Activated CD4-positive, alpha-beta T cell treated with anti-CD3 and anti-CD28 coated beads for 1 hour (primary cell): ENCODE measurements around the gene TOR1A.
"Not testable (repeated sequence)": the region's sequence is repeated elsewhere in the genome, so short reads cannot be mapped to it uniquely, and the experiment has no call there.

ENCODE experiments used
- DNase-seq: peaks from one replicate; pipeline ENCODE4 v3.0.0-alpha.2; 2020

Gene TOR1A

DNA sequence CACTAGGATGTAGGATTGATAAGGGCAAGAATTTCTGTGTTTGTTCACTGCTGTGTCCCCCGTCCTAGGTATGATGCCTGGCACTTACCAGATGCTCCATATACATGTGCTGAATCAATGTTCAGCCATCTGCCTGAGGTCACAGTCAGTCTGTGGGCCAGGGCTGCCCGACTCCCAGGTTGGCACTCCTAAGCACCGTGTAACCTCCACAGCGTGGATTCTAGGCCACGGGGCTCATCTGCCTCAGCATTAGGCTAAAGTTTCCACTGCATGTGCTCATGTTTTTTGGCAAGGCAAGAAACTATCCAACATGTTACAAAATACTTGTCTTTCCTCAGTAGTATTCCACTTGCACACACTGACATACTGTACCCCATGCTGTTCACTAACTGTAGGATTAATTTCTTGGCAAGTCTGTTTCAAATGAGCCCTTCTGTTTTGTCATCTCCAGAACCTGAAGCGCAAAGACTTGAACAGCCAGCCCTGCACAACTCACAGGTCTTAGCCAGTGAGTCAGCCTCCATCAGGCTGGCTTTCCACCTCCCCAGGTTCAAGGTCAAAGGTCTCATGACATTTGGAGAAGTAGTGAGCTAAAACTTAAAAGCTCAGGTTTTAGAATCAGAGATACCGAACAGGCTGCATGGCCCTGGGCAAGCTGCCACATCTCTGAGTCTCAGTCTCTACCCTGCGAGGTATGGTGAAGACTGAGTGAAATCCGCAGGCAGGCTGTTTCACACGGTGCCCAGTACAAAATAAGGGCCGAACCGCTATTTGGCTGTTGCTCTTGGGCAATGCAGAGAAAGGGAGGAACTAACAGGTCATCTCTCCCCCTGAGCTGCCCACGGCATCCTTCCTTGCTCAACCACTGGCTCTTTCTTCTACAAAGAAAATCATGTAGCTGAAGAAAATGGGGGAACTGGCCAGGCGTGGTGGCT, 7.2 kb downstream of the TOR1A start:
- DNase-seq = no peak

- DNase-seq = no peak
Observed at GRCh38 chr9:129815278-129815677, 8.7 kb downstream of the TOR1A start.

DNA sequence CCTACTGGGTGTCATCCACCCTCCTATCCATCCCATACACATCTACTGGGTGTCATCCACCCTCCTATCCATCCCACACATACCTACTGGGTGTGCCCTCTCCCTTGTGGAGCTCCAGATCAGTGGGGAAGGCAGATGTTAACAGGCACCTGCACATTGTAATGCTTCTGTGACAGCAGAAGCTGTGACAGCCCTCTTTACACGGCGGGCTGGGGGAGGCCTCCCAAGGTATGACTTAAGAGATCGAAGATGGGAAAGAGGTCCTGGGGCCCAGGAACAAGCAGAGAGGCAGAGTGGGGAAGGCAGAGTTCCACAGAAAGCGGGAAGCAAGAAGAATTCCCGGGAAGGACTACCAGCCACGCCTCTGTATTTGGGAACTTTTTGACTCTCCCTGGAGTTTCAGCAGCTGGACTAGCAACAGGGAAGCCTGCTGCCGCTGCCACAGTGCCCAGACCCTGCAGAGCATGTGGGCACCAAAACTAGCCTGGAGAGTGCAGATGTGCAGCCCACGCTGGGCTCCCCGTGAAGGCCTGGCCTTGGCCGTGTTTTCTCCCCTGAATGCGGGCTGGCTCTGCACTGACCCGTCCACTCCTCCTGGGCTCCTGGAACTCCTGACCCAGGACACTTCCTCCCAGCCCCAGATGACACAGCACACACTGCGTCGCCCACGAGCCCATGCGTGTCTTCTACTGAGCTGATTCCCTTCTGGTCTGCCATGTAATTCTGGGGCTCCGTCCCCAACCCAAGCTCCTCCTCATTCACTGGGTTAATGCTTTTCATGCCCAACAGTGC, 9.3 kb downstream of the TOR1A start:
- DNase-seq = no peak

DNA sequence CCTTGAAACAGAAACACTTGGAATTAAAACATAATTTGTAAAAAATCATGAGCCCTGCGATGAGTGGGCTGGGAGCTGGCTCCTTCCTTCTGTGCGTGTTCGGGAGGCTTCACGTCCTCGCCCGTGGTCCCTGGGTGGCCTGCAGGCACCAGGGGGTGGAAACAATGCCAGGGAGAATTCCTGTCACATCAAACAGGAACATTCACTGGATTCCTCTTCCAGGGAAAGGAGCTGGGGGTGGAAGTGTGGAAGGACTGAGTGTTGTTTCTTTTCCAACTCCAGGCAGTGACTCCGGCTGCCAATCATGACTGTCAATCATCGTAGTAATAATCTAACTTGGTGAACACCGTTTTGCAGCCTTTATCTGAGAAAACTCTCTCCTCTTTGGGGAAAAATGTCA, 10.3 kb downstream of the TOR1A start:
- no peak for DNase-seq

GRCh38 chr9:129812385-129812784, 11.6 kb downstream of the TOR1A start:
- DNase-seq = no peak

GRCh38 chr9:129811967-129812363, 12.0 kb downstream of the TOR1A start:
- no peak for DNase-seq

- DNase-seq = no peak
Observed at GRCh38 chr9:129810788-129811187, 13.1 kb downstream of the TOR1A start.

- no peak for DNase-seq
Observed at GRCh38 chr9:129810116-129810515, 13.8 kb downstream of the TOR1A start.

DNA sequence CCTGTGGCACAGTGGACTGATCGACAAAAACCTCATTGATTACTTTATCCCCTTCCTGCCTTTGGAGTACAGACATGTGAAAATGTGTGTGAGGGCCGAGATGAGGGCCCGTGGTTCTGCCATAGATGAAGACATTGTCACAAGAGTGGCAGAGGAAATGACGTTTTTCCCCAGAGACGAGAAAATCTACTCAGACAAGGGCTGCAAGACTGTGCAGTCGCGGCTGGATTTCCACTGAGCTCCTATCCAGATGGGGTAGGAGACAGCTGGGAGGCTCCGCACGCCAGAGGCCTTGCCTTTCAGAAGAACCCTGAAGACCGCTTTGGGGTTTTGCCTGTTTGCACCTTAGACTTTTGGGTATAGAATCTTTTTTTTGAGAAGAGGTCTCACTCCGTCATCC, 14.6 kb downstream of the TOR1A start:
- no peak for DNase-seq

- DNase-seq = no peak
Observed at GRCh38 chr9:129806061-129806460, 17.9 kb downstream of the TOR1A start.

- DNase-seq = no peak
Observed at GRCh38 chr9:129803676-129804060, 20.3 kb downstream of the TOR1A start.

DNA sequence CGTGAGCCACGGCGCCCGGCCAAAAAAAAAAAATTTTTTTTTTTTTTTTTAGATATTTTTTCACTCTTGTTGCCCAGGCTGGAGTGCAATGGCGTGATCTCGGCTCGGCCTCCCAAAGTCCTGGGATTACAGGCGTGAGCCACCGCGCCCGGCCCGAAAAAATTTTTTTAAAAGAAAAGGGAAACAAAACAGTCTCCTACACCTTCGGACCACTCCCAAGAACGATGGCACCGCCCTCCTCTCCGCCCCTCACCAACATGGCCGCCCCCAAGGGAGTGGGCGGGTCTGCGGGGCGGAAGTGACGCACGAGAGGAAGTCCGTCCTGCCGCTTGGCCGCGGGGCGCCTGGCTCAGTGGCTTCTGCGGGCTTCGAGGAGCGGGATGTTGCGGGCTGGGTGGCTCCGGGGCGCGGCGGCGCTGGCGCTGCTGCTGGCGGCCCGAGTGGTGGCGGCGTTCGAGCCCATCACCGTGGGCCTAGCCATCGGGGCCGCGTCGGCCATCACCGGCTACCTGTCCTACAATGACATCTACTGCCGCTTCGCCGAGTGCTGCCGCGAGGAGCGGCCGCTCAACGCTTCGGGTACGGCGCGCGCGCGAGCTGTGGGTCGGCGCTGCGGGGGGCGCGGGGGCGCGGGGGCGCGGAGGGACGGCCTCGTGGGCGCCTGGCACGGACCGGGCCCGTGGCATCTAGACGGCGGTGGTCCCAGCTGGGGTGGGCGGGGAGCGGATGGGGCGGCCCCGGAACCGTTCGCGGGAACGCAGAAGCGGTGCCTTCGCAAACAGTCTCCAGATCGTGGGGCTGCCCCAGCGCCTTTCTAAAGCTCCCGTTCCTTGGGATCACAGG, 20.9 kb downstream of the TOR1A start, which contains the start of gene TOR1B:
Gene TOR1B (plus strand): TSS at position 352 of the 843 bp plus-strand sequence. CDS start 29 bp downstream, at position 381.
- peak; percentile 92 for DNase-seq

GRCh38 chr9:129801504-129801903, 22.4 kb downstream of the TOR1A start:
- no peak for DNase-seq

DNA sequence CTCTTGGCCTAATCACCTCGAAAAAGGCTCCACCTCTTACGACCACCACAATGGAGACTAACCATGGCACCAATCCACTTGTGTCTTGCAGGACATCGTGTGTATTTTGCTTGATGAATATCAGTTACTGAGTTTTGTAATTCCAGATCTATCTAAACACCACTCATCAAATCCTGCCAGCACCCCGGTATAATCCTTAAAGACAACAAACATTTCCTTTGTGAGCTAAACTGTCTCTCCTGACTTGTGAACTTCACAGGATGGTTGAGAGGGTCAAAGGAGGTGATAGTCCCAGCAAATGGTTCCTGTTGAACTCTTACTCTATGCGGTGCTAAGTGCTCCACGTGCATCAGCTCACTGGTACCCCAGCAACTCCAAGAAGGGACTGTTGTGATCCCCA, 25.0 kb downstream of the TOR1A start:
- no peak for DNase-seq

DNA sequence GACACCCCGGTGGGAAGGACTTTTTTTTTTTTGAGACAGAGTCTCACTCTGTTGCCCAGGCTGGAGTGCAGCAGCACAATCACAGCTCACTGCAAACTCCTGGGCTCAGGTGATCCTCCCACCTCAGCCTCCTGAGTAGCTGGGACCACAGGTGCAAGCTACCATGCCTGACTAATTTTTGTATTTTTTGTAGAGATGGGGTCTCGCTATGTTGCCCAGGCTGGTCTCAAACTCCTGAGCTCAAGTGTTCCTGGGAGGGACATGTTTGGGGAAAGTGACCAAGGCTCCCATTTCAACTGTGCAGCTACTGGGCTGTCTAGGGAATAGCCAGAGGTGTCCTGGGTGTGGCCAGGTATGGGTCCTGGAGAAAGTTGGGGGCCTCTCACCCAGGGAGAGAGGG, 27.9 kb downstream of the TOR1A start:
- DNase-seq = not testable (repeated sequence)

DNA sequence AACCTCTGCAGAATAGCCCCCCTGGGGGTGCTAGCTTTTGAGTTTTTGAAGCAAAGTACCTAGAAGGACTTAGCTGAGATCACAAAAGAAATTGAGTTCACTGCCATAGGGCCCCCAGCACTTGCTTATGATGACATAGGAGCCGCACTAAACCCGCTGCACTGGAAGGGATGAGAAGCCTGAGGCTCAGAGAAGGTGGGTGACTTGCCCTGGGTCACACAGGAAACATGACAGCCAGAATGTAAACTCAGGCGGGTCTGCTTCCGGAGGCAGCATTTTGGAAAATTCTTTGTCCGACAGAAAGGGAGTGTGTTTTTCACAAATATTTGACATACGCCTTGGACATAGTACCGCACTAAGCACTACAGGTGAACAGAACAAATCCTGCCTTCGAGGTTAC, 29.4 kb downstream of the TOR1A start:
- DNase-seq = no peak

DNA sequence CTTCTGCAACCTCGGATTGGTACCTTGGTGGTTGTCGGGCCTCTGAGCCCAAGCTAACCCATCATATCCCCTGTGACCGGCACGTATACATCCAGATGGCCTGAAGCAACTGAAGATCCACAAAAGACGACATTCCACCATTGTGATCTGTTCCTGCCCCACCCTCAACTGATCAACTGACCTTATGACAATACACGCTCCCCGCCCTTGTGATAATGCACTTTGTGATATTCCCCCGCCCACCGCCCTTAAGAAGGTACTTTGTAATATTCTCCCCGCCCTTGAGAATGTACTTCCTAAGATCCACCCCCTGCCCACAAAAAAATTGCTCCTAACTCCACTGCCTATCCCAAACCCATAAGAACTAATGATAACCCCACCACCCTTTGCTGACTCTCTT, 37.5 kb downstream of the TOR1A start:
- DNase-seq = no peak

DNA sequence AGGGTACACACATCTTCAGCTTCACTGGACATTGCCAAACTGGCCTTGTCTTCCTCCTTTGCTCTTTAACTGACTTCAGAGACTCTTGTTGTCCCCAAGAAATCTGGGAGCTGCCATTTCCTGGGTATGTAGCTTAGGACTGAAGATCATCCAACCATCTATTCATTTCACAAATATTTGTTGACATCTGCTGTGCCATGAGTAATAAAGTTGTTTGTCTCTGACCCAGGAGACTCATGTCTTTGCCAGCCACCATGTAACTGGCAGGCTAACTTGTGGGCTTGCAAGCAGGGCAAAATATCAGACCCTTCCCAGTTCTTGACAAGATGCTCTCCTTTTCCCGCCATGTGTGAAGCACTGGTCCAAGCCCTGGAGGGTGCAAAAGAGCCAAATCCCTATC, 38.1 kb downstream of the TOR1A start:
- DNase-seq = no peak

DNA sequence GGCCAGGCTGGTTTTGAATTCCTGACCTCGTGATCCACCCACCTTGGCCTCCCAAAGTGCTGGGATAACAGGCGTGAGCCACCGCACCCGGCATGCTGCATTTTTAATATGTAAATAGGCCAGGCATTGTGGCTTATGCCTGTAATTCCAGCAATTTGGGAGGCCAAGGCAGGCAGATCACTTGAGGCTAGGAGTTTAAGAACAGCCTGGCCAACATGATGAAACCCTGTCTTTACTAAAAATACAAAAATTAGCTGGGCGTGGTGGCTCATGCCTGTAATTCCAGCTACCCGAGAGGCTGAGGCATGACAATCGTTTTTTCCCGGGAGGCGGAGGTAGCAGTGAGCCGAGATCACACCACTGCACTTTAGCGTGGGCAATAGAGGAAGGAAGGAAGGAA, 39.0 kb downstream of the TOR1A start:
- DNase-seq = not testable (repeated sequence)

DNA sequence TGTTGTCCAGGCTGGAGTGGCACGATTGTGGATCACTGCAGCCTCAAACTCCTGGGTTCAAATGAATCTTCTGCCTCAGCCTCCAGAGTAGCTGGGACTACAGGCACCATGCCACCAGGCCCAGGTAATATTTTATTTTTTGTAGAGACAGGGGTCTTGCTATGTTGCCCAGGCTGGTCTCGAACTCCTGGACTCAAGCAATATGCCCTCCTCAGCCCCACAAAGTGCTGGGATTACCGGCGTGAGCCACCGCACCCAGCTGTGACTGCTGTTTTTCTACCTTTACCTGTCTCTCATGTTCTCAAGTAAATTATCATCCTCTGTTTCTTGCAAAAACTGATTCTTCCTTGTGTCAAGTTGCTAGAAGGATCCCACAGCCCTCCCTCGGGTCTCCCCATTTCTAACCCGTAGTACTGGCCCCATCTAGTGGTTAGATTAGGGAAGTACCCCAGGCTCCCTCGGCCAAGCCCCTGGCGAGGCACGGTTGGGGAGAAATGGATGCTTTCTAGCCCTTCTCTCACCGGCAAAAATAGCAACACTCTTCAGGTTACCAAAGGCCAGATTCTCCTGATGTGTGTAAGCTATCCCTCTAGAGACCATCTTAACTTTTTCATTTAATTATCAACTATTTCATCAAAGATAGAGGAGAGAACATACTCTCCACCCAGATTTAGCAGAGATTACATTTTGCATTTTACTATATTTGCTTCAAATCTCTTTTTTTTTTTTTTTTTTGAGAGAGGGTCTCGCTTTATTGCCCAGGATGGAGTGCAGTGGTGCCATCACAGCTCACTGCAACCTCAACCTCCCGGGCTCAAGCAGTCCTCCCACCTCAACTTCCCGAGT, 40.2 kb downstream of the TOR1A start:
- DNase-seq = peak; percentile 61

GRCh38 chr9:129781981-129782380, 42.0 kb downstream of the TOR1A start:
- no peak for DNase-seq

DNA sequence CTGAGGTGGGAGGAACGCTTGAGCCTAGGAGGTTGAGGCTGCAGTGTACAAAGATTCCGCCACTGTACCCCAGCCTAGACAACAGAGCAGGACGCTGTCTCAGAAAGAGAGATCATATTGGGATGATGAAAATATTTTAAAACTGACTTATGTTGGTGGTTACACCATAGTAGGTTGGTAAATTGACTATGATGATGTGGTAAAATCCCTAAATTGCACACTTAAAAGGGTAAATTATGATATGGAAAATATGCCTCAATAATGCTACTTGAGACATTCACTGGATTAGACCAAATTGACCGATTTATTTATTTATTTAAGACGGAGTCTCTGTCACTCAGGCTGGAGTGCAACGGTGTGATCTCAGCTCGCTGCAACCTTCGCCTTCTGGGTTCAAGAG, 42.8 kb downstream of the TOR1A start:
- DNase-seq = no peak
